HCT116 (cell line): ENCODE results near the gene ADRM1. TPM values are rescaled to one million over a fixed set of nuclear protein-coding genes. Genes with fewer than 3 reads are reported as not detected.

Experiments used
- ATAC-seq: fragments of 200-7000 bp; cut with Tn5 transposase; 2 replicates; pipeline ENCODE4 v1.9.1; 2020; ENCODE audit warnings: mild to moderate bottlenecking, moderate library complexity
- BruUV-seq: library from RNA; stranded (reverse); fragments of 400-500 nt; replicated peaks from 2 replicates; lab custom pipeline; 2021; lab: Mats Ljungman, UMichigan
- CTCF ChIA-PET: fragments of 300-600 bp; sonication (Branson Sonifier 250); formaldehyde crosslinking; loops from one replicate; lab custom pipeline; 2021; ENCODE audit warnings: antibody characterized with exemption; lab: Charles Lee
- POLR2A ChIA-PET: fragments of 300-600, 350-600 bp; sonication (Branson Sonifier 250); formaldehyde crosslinking; loops from one replicate; lab custom pipeline; 2021; ENCODE audit warnings: antibody characterized with exemption; lab: Charles Lee
- RAD21 ChIA-PET, 2 experiments: fragments of 300-600 bp; sonication (Branson Sonifier 250); formaldehyde crosslinking; loops; one replicate each; lab custom pipeline; 2023; ENCODE audit warnings: low total read pairs in 2 of 2; ENCODE audit not compliant: uncharacterized antibody in 2 of 2, unreplicated experiment in 2 of 2, low non-redundant PET in 1 of 2; lab: Charles Lee
- DNase-seq: peaks from one replicate; pipeline ENCODE4 v3.0.0-alpha.2; 2010; ENCODE audit warnings: low read depth, low spot score
- H2AFZ ChIP-seq: fragments of 200-600 bp; shearing (Covaris generic), sonication (generic); 2 replicates; pipeline ENCODE4 v1.6.1; 2017; ENCODE audit warnings: low read depth, mixed run types, mixed read lengths, antibody characterized with exemption, low read length; ENCODE audit not compliant: poor library complexity, severe bottlenecking
- H3K27ac ChIP-seq: 2 replicates; pipeline ENCODE4 v1.5.1; 2012; ENCODE audit warnings: low read depth, low read length
- H3K27me3 ChIP-seq: fragments of 200-600 bp; sonication (generic); 2 replicates; pipeline ENCODE4 v1.6.1; 2016; ENCODE audit warnings: mixed run types, low read length, mixed read lengths; ENCODE audit not compliant: insufficient read depth
- H3K36me3 ChIP-seq, 2 experiments: fragments of 200-500 bp in 1 of 2; fragments of 200-600 bp in 1 of 2; sonication (Bioruptor generic) in 1 of 2; sonication (generic) in 1 of 2; 2 replicates each; pipeline versions ENCODE4 v1.5.1 to v1.6.1; 2014 to 2016; ENCODE audit warnings: low read length in 2 of 2, inconsistent platforms in 1 of 2, mixed read lengths in 1 of 2, mixed run types in 1 of 2; ENCODE audit not compliant: insufficient read depth in 2 of 2, control insufficient read depth in 1 of 2
- H3K4me1 ChIP-seq, 2 experiments: fragments of 200-600 bp in 1 of 2; sonication (generic) in 1 of 2; 2 replicates each; pipeline versions ENCODE4 v1.5.1 to v1.6.1; 2012 to 2017; ENCODE audit warnings: low read length in 2 of 2, inconsistent platforms in 1 of 2, mild to moderate bottlenecking in 1 of 2, mixed read lengths in 1 of 2, mixed run types in 1 of 2, moderate library complexity in 1 of 2; ENCODE audit not compliant: insufficient read depth in 2 of 2, control insufficient read depth in 1 of 2
- H3K4me2 ChIP-seq: fragments of 200-600 bp; sonication (generic); 2 replicates; pipeline ENCODE4 v1.6.1; 2017; ENCODE audit warnings: mixed run types, low read length, mixed read lengths
- H3K4me3 ChIP-seq, 2 experiments: fragments of 200-600 bp in 1 of 2; sonication (generic) in 1 of 2; replicated peaks in 1 of 2; 2 replicates each; pipeline ENCODE4 v1.5.1; 2011 to 2016; ENCODE audit warnings: low read length in 2 of 2, control low read depth in 1 of 2, low read depth in 1 of 2, mild to moderate bottlenecking in 1 of 2, mixed read lengths in 1 of 2, mixed run types in 1 of 2
- H3K79me2 ChIP-seq: fragments of 200-600 bp; sonication (generic); 2 replicates; pipeline ENCODE4 v1.6.1; 2017; ENCODE audit warnings: mild to moderate bottlenecking, mixed run types, low read length, moderate library complexity, mixed read lengths; ENCODE audit not compliant: insufficient read depth
- H3K9ac ChIP-seq: fragments of 200-600 bp; sonication (generic); 2 replicates; pipeline ENCODE4 v1.6.1; 2016; ENCODE audit warnings: low read length, mixed read lengths
- H3K9me2 ChIP-seq: fragments of 200-600 bp; sonication (generic), shearing (Covaris generic); 2 replicates; pipeline ENCODE4 v1.6.1; 2017; ENCODE audit warnings: mixed run types, mild to moderate bottlenecking, moderate library complexity; ENCODE audit not compliant: insufficient read depth
- H3K9me3 ChIP-seq, 2 experiments: fragments of 200-500 bp in 1 of 2; fragments of 200-600 bp in 1 of 2; sonication (Bioruptor generic) in 1 of 2; sonication (generic) in 1 of 2; 2 replicates each; pipeline ENCODE4 v1.6.1; 2014 to 2017; ENCODE audit warnings: low read length in 2 of 2, mixed read lengths in 2 of 2, inconsistent platforms in 1 of 2, low read depth in 1 of 2, mild to moderate bottlenecking in 1 of 2, mixed run types in 1 of 2, moderate library complexity in 1 of 2; ENCODE audit not compliant: control insufficient read depth in 1 of 2, insufficient read depth in 1 of 2
- H4K20me1 ChIP-seq: fragments of 200-600 bp; sonication (generic), shearing (Covaris generic); 2 replicates; pipeline ENCODE4 v1.6.1; 2017; ENCODE audit warnings: mixed run types, mild to moderate bottlenecking, moderate library complexity; ENCODE audit not compliant: insufficient read depth
- CBX3 ChIP-seq: IDR thresholded peaks from 2 replicates; pipeline ENCODE4 v1.6.1; 2012; ENCODE audit warnings: low read depth
- CEBPB ChIP-seq: IDR thresholded peaks from 2 replicates; pipeline ENCODE4 v1.6.1; 2012; ENCODE audit warnings: low read depth
- EGR1 ChIP-seq: IDR thresholded peaks from 2 replicates; pipeline ENCODE4 v1.6.1; 2012; ENCODE audit warnings: low read depth
- ELF1 ChIP-seq: IDR thresholded peaks from 2 replicates; pipeline ENCODE4 v1.6.1; 2012; ENCODE audit warnings: low read depth, borderline replicate concordance
- EZH2 ChIP-seq: fragments of 200-600 bp; sonication (generic); IDR thresholded peaks from 2 replicates; pipeline ENCODE4 v1.6.1; 2017; ENCODE audit warnings: antibody characterized with exemption, mixed run types
- EZH2phosphoT487 ChIP-seq: fragments of 200-600 bp; IDR thresholded peaks from 2 replicates; pipeline ENCODE4 v1.6.1; 2018; ENCODE audit warnings: antibody characterized with exemption, borderline replicate concordance
- FOSL1 ChIP-seq: IDR thresholded peaks from 2 replicates; pipeline ENCODE4 v1.6.1; 2012; ENCODE audit warnings: low read depth
- JUND ChIP-seq: IDR thresholded peaks from 2 replicates; pipeline ENCODE4 v1.6.1; 2012
- POLR2A ChIP-seq: IDR thresholded peaks from 2 replicates; pipeline ENCODE4 v1.7.0; 2011; ENCODE audit warnings: borderline replicate concordance; ENCODE audit not compliant: insufficient read depth, insufficient read length; ENCODE audit errors: extremely low read depth
- POLR2AphosphoS5 ChIP-seq: IDR thresholded peaks from 2 replicates; pipeline ENCODE4 v1.6.1; 2011; ENCODE audit warnings: mild to moderate bottlenecking, low read depth, low read length, moderate library complexity
- RAD21 ChIP-seq: IDR thresholded peaks from 2 replicates; pipeline ENCODE4 v1.6.1; 2012; ENCODE audit warnings: low read depth, mild to moderate bottlenecking
- REST ChIP-seq: IDR thresholded peaks from 2 replicates; pipeline ENCODE4 v1.6.1; 2012; ENCODE audit warnings: low read depth
- SIN3A ChIP-seq: IDR thresholded peaks from 2 replicates; pipeline ENCODE4 v1.6.1; 2012; ENCODE audit warnings: low read depth
- SP1 ChIP-seq: IDR thresholded peaks from 2 replicates; pipeline ENCODE4 v1.6.1; 2012; ENCODE audit warnings: low read depth
- SRF ChIP-seq: IDR thresholded peaks from 2 replicates; pipeline ENCODE4 v1.6.1; 2012; ENCODE audit warnings: low read depth
- YY1 ChIP-seq: IDR thresholded peaks from 2 replicates; pipeline ENCODE4 v1.6.1; 2011; ENCODE audit warnings: low read length, low read depth, moderate library complexity, mild to moderate bottlenecking; ENCODE audit not compliant: insufficient replicate concordance; ENCODE audit errors: extremely low read depth
- ZNF274 ChIP-seq: fragments of 200-500 bp; sonication (Bioruptor generic); IDR thresholded peaks from 2 replicates; pipeline ENCODE4 v1.6.1; 2014; ENCODE audit warnings: mild to moderate bottlenecking, low read depth, low read length, inconsistent platforms
- intact Hi-C: fragments of 100-400 bp; cut with micrococcal nuclease; formaldehyde crosslinking; loops from 2 replicates; pipeline ENCODE4 v1.10.0; 2022
- total RNA-seq: library from RNA; stranded (reverse); gene quantifications from one replicate; pipeline ENCODE4 v1.2.1, GENCODE V29; 2021; ENCODE audit not compliant: unreplicated experiment

Gene ADRM1
- total RNA-seq, 1 experiment from 2014 or later: 158 TPM

GRCh38 chr20:62254021-62254724 is 48.6 kb upstream of the ADRM1 start:
- no peaks in the 10 kb centered on the region for H3K27me3 ChIP-seq
- BruUV-seq: no TSS peak
- DNase-seq: no peak
- ChIA-PET POLR2A (no interaction called here), RAD21 (no interaction called here), CTCF (no interaction called here)
- H3K9me3 ChIP-seq: no peaks in the 10 kb centered on the region
- peaks cover 4 to 7% of the 10 kb centered on the region in 2 experiments; a peak in 2 of 4 replicates for H3K4me1 ChIP-seq
- no peak overlapping the region for H2AFZ ChIP-seq
- H3K4me3 ChIP-seq: no peak overlapping the region
- H3K4me2 ChIP-seq: no peak overlapping the region
- H3K79me2 ChIP-seq: peaks cover 18% of the 10 kb centered on the region; the same call in 1 of the 2 replicates
- TF ChIP-seq CBX3 (no peak), EZH2phosphoT487 (no peak), ELF1 (no peak), POLR2A (no peak), SP1 (no peak), POLR2AphosphoS5 (no peak)
- H3K9ac ChIP-seq: no peak overlapping the region
- ATAC-seq: 0 out of 2 replicates have a peak, but pooled peaks have one; percentile 17
- H3K36me3 ChIP-seq: no peaks in the 10 kb centered on the region; a peak in 1 of 4 replicates
- H3K27ac ChIP-seq: no peak overlapping the region
- H3K9me2 ChIP-seq: no peaks in the 10 kb centered on the region
- intact Hi-C loops: no loop called here
- H4K20me1 ChIP-seq: no peaks in the 10 kb centered on the region

- H3K27ac ChIP-seq: no peak overlapping the region
- CTCF ChIA-PET: no interaction called here
- no peak overlapping the region for H2AFZ ChIP-seq
- ATAC-seq (no peak), DNase-seq (no peak)
- H3K9me2 ChIP-seq: no peaks in the 10 kb centered on the region
- peaks cover 4 to 7% of the 10 kb centered on the region in 2 experiments; a peak in 2 of 4 replicates for H3K4me1 ChIP-seq
- no peaks in the 10 kb centered on the region for H3K9me3 ChIP-seq
- no peak overlapping the region for H3K4me2 ChIP-seq
- intact Hi-C loops: no loop called here
- H4K20me1 ChIP-seq: no peaks in the 10 kb centered on the region
- H3K9ac ChIP-seq: no peak overlapping the region
- no peaks in the 10 kb centered on the region for H3K27me3 ChIP-seq
- no TSS peak for BruUV-seq
- H3K4me3 ChIP-seq: no peak overlapping the region
- peaks cover 0 to 2% of the 10 kb centered on the region in 2 experiments; a peak in 1 of 4 replicates for H3K36me3 ChIP-seq
- RAD21 ChIA-PET: no interaction called here
- H3K79me2 ChIP-seq: peaks cover 14% of the 10 kb centered on the region; the same call in 1 of the 2 replicates
- POLR2A ChIA-PET: no interaction called here
- TF ChIP-seq EZH2 (no peak), ZNF274 (no peak), POLR2AphosphoS5 (no peak), SIN3A (no peak), JUND (no peak), YY1 (no peak), FOSL1 (no peak), EGR1 (no peak), REST (no peak), SRF (no peak), CEBPB (no peak), RAD21 (no peak), ELF1 (no peak)
These were observed 46.8 kb upstream of the ADRM1 start for GRCh38 chr20:62255976-62256375.
